Measurements from ENCODE around the gene CTAGE15.
"Not testable (repeated sequence)": the region's sequence is repeated elsewhere in the genome, so short reads cannot be mapped to it uniquely, and the experiment has no call there.

Gene CTAGE15

GRCh38 chr7:143620646-143621045 lies 49.0 kb downstream of the CTAGE15 start, which contains the start of gene TCAF2:
Gene TCAF2 (plus strand): TSS chr7:143620974.
- DNase-seq (ENCODE audit: extremely low read depth, low read depth), result not testable (repeated sequence)

DNA sequence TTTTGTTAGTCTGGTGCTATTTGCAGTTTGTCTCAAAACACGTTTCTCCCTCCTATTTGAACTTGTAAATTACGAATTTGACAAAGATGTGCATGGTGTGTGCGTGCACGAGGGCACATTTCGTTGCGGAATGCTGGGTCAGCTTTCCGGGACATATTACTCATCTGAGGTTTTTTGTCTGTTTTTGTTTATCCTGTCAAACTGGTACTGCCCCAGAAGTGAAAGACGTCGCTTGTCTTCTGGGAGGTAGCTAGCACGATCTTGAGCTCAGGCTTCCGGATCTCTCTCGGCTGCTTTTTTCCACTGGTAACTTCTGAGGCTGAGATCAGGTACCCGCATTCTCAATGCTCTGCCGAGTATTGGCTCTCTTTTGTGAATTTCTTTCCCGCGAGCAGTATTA lies 49.6 kb downstream of the CTAGE15 start:
- not testable (repeated sequence) for DNase-seq (ENCODE audit: extremely low read depth, low read depth)

DNA sequence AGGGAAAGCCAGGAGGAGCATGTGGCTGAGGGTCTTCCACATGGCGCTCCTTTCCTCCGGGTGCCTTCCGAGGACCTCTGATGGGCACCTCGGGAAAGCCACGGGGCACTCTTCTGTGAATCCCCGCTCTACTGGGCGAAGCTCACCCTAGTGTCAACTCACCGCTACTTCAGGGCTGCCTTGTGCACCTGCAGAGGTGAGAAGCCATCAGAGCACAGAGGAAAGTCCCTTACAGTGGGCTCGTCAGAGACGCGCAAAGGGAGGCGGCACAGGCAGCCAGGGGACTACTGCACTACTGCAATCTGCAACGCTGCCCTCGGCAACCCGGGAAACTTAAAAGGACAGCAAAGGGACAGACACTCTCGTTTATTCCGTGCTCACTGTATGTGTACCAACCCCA lies 50.5 kb downstream of the CTAGE15 start:
- not testable (repeated sequence) for DNase-seq (ENCODE audit: extremely low read depth, low read depth)
